Measurements from ENCODE around the gene BMERB1.
"Not testable (repeated sequence)": the region's sequence is repeated elsewhere in the genome, so short reads cannot be mapped to it uniquely, and the experiment has no call there.

The BMERB1 gene

GRCh38 chr16:15461376-15461775 lies 27.0 kb downstream of the BMERB1 start:
- DNase-seq (ENCODE audit: low spot score), result no peak

- no peak for DNase-seq (ENCODE audit: low spot score)
Measured at GRCh38 chr16:15464401-15465186, 30.2 kb downstream of the BMERB1 start.

- no peak for DNase-seq (ENCODE audit: low spot score)
Measured at GRCh38 chr16:15466131-15466530, 31.7 kb downstream of the BMERB1 start.

- no peak for DNase-seq (ENCODE audit: low spot score)
Measured at GRCh38 chr16:15466886-15467781, 32.7 kb downstream of the BMERB1 start.

GRCh38 chr16:15476971-15477370 lies 42.6 kb downstream of the BMERB1 start:
- not testable (repeated sequence) for DNase-seq (ENCODE audit: low spot score)

GRCh38 chr16:15477802-15478201 lies 43.4 kb downstream of the BMERB1 start:
- no peak for DNase-seq (ENCODE audit: low spot score)

GRCh38 chr16:15482068-15482747 lies 47.8 kb downstream of the BMERB1 start:
- peak; percentile 81 for DNase-seq (ENCODE audit: low spot score)

- DNase-seq (ENCODE audit: low spot score), result no peak
Measured at GRCh38 chr16:15482748-15483298, 48.4 kb downstream of the BMERB1 start.

- DNase-seq (ENCODE audit: low spot score), result no peak
Measured at GRCh38 chr16:15483857-15484256, 49.5 kb downstream of the BMERB1 start.

- DNase-seq (ENCODE audit: low spot score), result no peak
Measured at GRCh38 chr16:15484662-15485061, 50.3 kb downstream of the BMERB1 start.

GRCh38 chr16:15485175-15485574 lies 50.8 kb downstream of the BMERB1 start:
- no peak for DNase-seq (ENCODE audit: low spot score)

GRCh38 chr16:15486661-15487060 lies 52.3 kb downstream of the BMERB1 start:
- DNase-seq (ENCODE audit: low spot score), result no peak

- DNase-seq (ENCODE audit: low spot score), result no peak
Measured at GRCh38 chr16:15487336-15488284, 53.2 kb downstream of the BMERB1 start.

GRCh38 chr16:15489016-15489415 lies 54.6 kb downstream of the BMERB1 start:
- no peak for DNase-seq (ENCODE audit: low spot score)

- DNase-seq (ENCODE audit: low spot score), result no peak
Measured at GRCh38 chr16:15490123-15490711, 55.8 kb downstream of the BMERB1 start.

- DNase-seq (ENCODE audit: low spot score), result no peak
Measured at GRCh38 chr16:15491411-15491810, 57.0 kb downstream of the BMERB1 start.

- DNase-seq (ENCODE audit: low spot score), result no peak
Measured at GRCh38 chr16:15492091-15492740, 57.8 kb downstream of the BMERB1 start.

GRCh38 chr16:15493466-15494180 lies 59.2 kb downstream of the BMERB1 start:
- no peak for DNase-seq (ENCODE audit: low spot score)

- DNase-seq (ENCODE audit: low spot score), result no peak
Measured at GRCh38 chr16:15494236-15494635, 59.8 kb downstream of the BMERB1 start.
